Esophagus muscularis mucosa (tissue), 3 donors: Measurements from ENCODE around the gene ACAT2.

Source experiments
- EP300 ChIP-seq: sonication (generic); formaldehyde crosslinking; IDR thresholded peaks from one replicate; pipeline ENCODE4 v1.6.1; 2017; ENCODE audit warnings: antibody characterized with exemption
- POLR2AphosphoS5 ChIP-seq, 2 donors: sonication (generic); formaldehyde crosslinking; IDR thresholded peaks; one replicate each; pipeline ENCODE4 v1.6.1; 2017; ENCODE audit warnings: antibody characterized with exemption in 2 of 2

DNA sequence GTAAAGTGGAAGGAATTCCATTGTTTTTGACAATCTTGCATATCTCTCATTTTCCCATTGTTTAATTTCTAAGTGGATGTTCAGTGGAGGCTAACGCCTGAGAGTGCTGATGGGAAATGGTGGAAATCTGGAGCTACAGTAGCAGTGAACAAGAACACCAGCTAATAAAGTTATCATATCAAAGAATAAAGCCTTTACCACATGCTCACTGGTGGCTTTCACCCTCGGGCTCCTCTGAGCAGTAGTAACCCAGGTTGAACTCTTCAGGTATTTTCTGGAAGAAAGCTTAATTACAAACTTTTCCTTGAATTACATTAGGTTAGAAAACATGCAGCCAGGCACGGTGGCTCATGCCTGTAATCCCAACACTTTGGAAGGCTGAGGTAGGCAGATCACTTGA is 10.4 kb upstream of the ACAT2 start:
- TF ChIP-seq EP300 (no peak), POLR2AphosphoS5 (IDR thresholded peaks at IDR 0.05) (no peak)
